GM19372 (cell line): Measurements from ENCODE around the gene C16orf90.

ENCODE experiments used
- ATAC-seq: cut with Tn5 transposase; IDR thresholded peaks from one replicate; pipeline ENCODE4 v1.9.1; 2021; ENCODE audit warnings: mild to moderate bottlenecking, low read depth, moderate library complexity; ENCODE audit not compliant: unreplicated experiment

Gene C16orf90

DNA sequence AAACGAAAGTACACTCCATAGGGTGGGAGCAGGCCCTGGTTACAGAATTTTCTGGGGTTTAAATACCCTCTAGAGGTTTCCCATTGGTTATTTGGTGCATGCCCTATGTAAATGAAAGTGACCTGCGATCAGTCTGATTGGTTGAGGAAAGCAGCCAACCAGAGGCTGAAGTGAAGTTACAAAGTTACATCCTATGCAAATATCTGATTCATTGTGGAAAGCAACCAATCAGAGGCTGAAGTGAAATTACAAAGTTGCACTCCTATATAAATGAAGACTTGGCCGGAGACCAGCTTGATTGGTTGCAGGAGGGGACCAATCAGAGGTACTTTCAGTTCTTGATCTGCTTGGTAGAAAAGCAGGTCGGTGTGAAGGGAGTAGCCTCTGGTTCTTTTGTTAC, 27.4 kb downstream of the C16orf90 start:
- no peak for ATAC-seq

DNA sequence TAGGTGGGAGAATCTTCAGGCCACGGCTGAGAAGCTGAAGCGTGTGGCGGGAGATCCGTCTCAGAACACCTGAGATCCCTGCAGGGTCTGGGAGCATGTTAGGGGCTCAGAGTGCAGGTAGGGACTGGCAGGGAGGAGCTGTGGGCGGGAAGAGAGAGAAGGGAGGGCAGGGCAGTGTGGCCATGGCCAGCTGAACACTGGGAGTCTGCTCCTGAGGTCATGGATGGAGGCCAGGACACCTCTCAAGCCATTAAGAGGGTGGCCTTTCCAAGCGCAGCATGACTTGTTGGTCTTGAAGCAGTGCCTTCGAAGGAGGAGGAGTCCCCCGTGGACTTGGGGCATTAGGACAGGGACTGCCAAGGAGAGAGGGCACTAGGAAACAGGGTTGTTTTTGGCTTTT, 28.1 kb downstream of the C16orf90 start:
- ATAC-seq, result no peak

DNA sequence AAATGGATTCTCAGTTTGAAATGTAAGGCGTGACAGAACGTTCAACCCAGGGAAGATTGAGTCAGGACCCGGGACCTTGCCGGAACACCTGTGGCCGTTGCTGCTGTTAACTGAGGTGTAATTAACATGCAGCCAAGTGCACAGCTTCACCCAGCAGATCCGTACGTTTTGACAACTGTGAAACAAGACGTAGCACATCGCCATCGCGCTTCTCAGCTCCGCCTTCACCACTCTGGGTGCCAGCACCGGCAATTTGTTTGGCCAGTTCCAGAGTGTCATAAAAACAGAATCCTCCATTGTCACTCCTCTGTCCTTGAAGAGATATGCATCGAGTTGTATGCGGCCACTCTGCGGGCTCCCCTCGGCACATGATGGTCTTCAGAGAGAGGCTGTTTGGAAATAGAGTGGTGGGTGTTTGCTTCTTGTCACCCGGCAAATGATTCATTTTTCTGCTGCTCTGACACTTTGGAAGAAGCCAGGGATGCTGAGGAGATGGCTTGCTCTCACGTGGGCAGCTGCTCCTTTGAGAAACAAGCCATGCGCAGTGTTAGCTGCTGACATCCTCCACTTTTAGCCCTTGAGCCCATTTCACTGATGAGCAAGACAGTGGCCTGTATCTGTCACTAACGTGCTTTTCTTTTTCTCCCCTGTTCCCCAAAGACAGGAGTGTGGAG, 29.2 kb downstream of the C16orf90 start:
- no peak for ATAC-seq

DNA sequence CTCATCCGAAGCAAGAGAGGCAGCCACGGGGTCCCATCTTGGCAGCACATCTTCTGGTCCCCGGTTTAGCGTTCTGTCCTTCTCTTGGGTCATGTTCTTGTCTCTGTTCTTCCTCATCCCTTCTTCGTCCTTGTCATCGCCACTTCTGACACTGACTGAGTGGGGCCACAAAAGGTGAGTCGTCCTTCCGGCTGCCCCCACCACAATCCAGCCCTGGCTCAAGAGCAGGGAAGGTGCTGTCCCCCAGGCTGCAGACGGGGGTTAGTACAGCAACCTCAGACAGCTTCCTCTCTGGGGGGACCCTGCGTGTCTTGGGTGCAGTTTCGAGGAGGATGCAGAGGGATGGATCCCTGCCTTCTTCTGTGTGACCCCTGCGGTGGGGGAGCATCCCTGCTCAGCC, 30.0 kb downstream of the C16orf90 start:
- ATAC-seq, result no peak

DNA sequence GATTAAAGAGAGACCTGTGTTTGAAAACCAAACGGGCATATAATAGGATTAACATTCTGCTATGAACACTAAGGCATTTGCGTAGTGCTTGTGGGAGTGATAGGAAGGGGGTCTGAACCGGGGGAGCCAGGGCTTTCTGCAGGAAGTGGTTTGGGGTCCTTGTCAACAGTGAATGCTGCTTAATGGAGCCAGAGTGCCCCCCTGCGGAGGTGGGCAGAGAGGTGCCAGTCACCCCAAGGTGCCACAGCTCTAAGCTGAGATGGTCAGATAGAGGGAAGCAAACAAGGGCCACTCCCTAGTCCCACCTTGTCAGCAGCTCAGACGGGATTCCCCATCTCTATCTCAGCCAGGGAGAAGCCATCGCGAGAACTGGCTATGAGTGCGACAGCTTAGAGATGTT, 34.1 kb downstream of the C16orf90 start:
- no peak for ATAC-seq

DNA sequence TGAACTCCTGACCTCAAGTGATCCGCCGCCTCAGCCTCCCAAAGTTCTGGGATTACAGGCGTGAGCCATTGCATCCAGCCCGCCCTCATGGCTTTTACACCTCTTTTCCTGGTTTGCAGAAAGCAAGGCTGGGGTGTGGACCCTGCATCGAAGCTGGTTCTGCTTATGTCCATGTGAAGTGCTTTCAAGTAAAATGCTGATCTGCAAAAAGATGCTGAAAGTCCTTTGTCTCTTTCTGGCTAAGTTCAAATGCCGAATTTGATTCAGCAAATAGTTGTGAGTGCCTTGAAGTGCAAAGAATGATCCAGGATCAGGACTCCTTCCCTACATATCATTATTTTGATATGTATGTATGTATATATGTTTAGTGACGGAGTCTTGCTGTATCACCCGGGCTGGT, 34.7 kb downstream of the C16orf90 start:
- ATAC-seq, result no peak

DNA sequence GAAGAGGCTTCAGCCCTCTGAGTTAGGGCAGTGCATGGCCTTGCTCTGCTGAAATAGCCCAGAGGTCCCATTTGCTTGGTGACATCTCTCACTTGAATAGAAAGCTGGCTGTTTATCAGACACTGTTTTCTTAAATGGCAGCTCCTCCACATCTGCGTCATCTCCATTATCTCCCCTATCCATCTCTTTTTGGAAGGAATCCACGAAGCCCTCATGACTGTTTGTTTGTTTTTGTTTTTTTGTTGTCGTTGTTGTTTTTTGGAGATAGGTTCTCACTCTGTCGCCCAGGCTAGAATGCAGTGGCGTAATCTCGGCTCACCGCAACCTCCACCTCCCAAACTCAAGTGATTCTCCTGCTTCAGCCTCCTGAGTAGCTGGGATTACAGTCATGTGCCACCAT, 35.2 kb downstream of the C16orf90 start:
- ATAC-seq, result no peak

DNA sequence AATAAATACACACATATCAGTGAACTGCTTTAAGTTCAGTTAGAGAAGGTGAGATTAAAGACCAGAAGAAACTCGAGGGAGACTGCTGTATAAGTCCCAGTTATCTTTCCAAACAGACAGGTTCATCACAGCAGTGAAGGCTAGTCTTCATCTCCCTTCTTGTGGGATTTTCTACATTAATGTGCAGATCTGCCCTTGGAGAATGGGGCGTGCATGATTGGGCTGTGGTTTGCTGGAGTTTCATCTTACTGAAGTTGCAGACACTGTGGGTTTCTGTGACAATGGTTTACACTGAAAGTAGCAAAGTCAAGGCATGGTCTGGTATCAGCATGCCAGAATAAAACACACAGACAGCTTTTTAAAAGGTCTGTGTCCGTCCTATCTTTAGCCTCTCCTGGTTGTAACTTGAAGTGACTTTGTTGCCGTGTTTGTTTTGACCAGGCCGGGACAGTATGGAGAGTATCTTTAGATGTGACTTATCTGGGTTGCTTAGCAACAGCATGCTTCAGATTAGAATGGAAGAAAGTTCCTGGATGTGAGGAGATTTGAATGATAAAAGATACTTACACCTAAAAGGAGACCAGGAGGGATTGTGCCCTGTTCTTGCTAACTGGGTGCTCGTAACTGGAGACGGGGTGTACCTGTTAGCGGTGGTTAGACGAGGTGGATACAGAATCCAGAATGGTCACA, 35.7 kb downstream of the C16orf90 start:
- no peak for ATAC-seq

DNA sequence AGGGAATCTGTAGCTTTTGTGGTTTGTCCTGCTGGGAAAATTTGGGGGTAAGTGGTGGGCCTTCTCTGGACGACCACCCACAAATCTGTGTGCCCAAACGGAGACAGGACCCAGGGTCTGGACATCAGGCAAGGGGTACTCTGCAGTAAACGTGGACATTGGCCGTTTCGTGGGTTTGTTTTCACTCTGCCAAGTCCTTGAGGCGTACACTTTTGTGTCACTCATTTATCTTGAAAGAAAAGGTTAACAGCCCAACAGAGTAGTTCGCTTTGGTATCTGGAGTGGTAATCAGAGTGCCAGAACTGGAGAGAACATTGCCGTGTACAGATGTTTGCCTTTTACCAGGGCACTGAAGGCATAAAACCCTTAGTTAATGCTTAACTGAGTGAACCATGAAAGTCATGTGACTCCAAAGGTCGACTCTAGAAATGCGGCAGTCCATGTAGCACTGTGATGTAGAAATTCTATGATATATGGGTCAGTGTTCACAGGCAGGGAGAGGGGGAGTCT, 36.4 kb downstream of the C16orf90 start:
- ATAC-seq, result no peak

DNA sequence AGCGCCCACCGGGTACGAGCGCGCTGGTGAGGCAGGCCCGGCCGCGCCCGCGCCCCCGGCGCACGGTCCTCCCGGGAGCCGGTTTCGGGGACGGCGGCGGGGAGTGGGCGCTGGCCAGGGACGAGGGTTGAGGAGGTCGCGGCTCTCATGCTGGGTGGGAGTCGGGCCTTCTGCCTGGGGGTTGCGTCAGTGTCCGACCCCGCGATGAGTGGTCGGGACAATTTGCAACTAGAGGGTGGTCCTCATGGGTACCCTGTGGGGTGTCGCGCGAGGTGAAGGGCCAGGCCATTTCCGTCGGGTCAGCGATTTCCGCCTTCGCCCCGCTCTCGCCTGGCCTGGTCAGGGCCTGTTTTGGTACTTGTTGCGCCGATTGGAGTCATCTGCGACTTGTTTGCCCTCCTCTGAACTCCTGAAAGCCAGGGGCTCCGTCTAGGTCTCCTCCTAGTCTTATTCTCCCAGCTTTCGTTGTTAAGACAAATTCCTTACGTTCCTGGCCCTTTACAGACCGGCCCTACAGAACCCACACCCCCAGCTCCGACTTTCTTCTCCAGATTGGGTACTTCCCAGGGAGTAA, 36.9 kb downstream of the C16orf90 start:
- no peak for ATAC-seq

DNA sequence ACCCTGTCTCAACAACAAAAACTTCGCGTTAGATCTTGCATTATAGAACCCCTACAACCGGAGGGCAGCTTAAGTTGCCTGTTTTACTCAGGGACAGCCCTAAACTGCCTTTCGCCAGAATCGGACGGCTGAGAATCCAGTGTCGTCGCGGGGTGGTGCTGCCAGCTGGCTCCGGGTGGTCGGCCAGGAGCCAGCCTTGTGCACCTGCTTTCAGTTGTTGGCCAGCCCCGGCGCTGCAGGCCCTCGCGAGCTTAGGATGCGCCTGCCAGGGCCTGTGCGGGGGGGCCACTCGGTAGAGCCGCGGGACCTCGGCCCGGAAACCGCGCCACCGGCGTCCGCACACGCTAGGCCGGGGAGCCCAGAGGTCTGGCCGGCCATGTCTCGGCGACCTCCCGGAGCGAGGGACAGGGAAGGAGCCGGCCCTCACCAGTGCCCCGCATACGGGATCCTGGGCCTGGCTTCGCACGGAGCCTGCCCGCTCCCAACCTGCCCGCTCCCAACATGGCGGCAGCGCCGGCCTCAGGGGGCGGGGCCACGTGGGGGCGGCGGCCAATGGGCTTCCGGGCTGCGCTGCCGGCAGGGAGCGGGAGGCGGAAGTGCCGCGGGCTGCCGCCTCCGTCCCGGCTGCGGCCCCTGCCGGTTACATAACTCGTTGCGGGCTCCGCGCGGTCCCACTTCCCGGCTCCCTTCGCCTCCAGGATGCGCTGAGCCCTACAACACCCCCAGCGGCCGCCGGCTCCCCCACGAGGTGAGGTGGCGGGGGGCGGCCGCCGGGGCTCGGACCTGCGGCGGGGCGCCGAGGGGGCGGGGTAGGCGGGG, 37.6 kb downstream of the C16orf90 start:
- peak; percentile 80 for ATAC-seq

DNA sequence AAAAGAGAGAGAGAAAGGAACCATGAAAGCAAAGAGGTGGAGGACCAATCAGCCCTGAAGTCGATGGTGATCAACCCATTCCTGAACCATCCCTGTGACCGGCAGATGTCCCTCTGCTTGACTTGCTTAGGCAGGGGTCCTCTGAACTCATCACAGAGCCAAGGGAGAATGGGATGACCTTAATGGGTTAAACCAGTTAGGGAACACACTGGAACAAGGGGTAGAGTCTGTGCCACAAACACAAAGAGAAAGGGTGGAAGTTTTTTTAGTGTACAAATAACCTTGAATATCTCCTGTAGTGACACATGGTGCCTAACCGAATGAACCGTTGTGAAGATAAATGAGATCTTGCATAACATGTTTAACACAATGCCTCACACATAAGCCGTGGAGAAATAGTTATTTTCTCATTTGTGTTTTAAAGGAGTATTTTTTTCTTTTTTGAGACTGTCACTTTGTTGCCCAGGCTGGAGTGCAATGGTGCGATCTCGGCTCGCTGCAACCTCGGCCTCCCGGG, 40.6 kb downstream of the C16orf90 start:
- ATAC-seq, result no peak

DNA sequence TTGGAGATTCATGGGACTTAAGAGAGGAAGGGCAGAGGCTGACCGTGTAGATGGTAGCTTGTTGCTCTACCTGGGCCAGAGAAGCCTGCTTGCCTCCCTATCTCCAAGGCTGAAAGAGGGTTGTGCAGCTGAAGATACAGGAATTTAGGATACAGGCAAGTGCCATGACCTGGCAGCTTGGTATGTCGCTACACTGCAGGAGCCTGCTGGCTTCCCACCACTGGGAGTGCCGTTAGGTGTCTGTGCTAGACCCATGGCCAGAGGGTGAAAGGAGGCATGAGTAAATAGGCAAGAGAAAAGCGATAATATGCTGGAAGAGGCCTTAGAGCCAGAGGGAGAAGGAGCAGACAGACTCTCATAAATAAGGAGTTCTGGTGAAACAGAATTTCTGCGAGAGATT, 41.2 kb downstream of the C16orf90 start:
- ATAC-seq, result no peak

DNA sequence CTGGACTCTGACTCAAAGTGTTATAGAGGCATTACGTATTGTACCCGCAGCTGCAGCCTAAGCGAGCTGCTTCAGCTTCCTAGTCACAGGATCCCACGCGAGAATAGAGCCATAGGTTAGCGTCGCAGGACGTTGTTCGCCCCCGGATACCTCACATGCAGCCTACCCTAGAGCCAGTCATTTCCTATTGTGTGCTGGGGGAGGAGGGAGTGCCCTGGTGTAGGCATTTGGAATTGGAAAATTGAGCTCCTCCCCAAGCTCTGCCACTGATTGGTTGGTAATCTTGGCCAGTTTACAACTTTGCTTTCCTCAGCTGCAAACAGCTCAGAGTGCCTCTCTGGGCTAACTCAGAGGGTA, 51.3 kb downstream of the C16orf90 start:
- ATAC-seq, result no peak
